Amniotic stem cell (primary cell): ENCODE results near the gene ZNG1C.
"Not testable (repeated sequence)": the region's sequence is repeated elsewhere in the genome, so short reads cannot be mapped to it uniquely, and the experiment has no call there.

Experiments used
- DNase-seq: peaks from one replicate; lab custom pipeline; 2025; lab: John Stamatoyannopoulos, UW

ZNG1C gene

GRCh38 chr9:68241683-68242082 is at the start of gene ZNG1C:
ZNG1C (plus strand) TSS chr9:68241983; CDS start chr9:68242032, 49 bp downstream.
- DNase-seq = not testable (repeated sequence)

GRCh38 chr9:68242437-68242836 is 654 bp downstream of the ZNG1C start:
- not testable (repeated sequence) for DNase-seq

GRCh38 chr9:68281041-68281440 is 39.3 kb downstream of the ZNG1C start:
- DNase-seq = not testable (repeated sequence)

GRCh38 chr9:68302567-68302966 is 60.8 kb downstream of the ZNG1C start, which contains the start of gene FOXD4L3:
FOXD4L3 (plus strand) TSS chr9:68302867; CDS start chr9:68302952, 85 bp downstream.
- DNase-seq = not testable (repeated sequence)

GRCh38 chr9:68303771-68304170 is 62.0 kb downstream of the ZNG1C start:
- not testable (repeated sequence) for DNase-seq

- DNase-seq = not testable (repeated sequence)
Measured at GRCh38 chr9:68304212-68304611, 62.4 kb downstream of the ZNG1C start.

- DNase-seq = not testable (repeated sequence)
Measured at GRCh38 chr9:68304777-68305176, 63.0 kb downstream of the ZNG1C start.

- DNase-seq = not testable (repeated sequence)
Measured at GRCh38 chr9:68305680-68306285, 64.0 kb downstream of the ZNG1C start.

GRCh38 chr9:68306391-68306964 is 64.7 kb downstream of the ZNG1C start:
- not testable (repeated sequence) for DNase-seq

GRCh38 chr9:68307127-68307526 is 65.3 kb downstream of the ZNG1C start:
- not testable (repeated sequence) for DNase-seq

GRCh38 chr9:68307654-68308053 is 65.9 kb downstream of the ZNG1C start:
- DNase-seq = not testable (repeated sequence)

GRCh38 chr9:68311208-68311607 is 69.4 kb downstream of the ZNG1C start:
- DNase-seq = not testable (repeated sequence)

GRCh38 chr9:68318209-68318608 is 76.4 kb downstream of the ZNG1C start:
- DNase-seq = not testable (repeated sequence)

- DNase-seq = not testable (repeated sequence)
Measured at GRCh38 chr9:68323749-68324148, 82.0 kb downstream of the ZNG1C start.

- not testable (repeated sequence) for DNase-seq
Measured at GRCh38 chr9:68324518-68324917, 82.7 kb downstream of the ZNG1C start.

GRCh38 chr9:68329106-68329505 is 87.3 kb downstream of the ZNG1C start:
- DNase-seq = not testable (repeated sequence)

- not testable (repeated sequence) for DNase-seq
Measured at GRCh38 chr9:68330531-68331173, 88.9 kb downstream of the ZNG1C start.

- not testable (repeated sequence) for DNase-seq
Measured at GRCh38 chr9:68332122-68332521, 90.3 kb downstream of the ZNG1C start.

GRCh38 chr9:68335935-68336334 is 94.2 kb downstream of the ZNG1C start:
- not testable (repeated sequence) for DNase-seq

- not testable (repeated sequence) for DNase-seq
Measured at GRCh38 chr9:68336639-68337339, 95.0 kb downstream of the ZNG1C start.

- DNase-seq = not testable (repeated sequence)
Measured at GRCh38 chr9:68338000-68338399, 96.2 kb downstream of the ZNG1C start.
